DND-41 (cell line): ENCODE measurements around the gene ANKRD39.

Source experiments
- ATAC-seq: fragments of 200-7000 bp; cut with Tn5 transposase; 3 replicates; pipeline ENCODE4 v1.9.1; 2021; ENCODE audit warnings: low read depth; ENCODE audit not compliant: insufficient read depth
- DNase-seq: peaks from one replicate; pipeline ENCODE4 v3.0.0-alpha.2; 2020
- H2AFZ ChIP-seq: 2 replicates; pipeline ENCODE4 v1.6.0; 2012; ENCODE audit warnings: low read depth, low read length
- H3K27ac ChIP-seq: 2 replicates; pipeline ENCODE4 v1.5.1; 2012; ENCODE audit warnings: low read length, inconsistent platforms
- H3K27me3 ChIP-seq: fragments of 200-600 bp; sonication (generic); 2 replicates; pipeline ENCODE4 v1.6.0; 2012; ENCODE audit warnings: low read length, mild to moderate bottlenecking, inconsistent platforms; ENCODE audit not compliant: insufficient read depth, poor library complexity
- H3K36me3 ChIP-seq: 2 replicates; pipeline ENCODE4 v1.5.1; 2012; ENCODE audit warnings: low read length, inconsistent platforms; ENCODE audit not compliant: insufficient read depth
- H3K4me1 ChIP-seq: 2 replicates; pipeline ENCODE4 v1.5.1; 2012; ENCODE audit warnings: mild to moderate bottlenecking, low read length; ENCODE audit not compliant: insufficient read depth
- H3K4me2 ChIP-seq: 2 replicates; pipeline ENCODE4 v1.6.0; 2012; ENCODE audit warnings: mild to moderate bottlenecking, moderate library complexity, low read length, inconsistent platforms; ENCODE audit not compliant: insufficient read depth
- H3K4me3 ChIP-seq, 2 experiments: fragments of 200-600 bp in 1 of 2; shearing (Covaris generic) in 1 of 2; 2 replicates each; pipeline ENCODE4 v1.5.1; 2012 to 2016; ENCODE audit warnings: inconsistent platforms in 2 of 2, low read length in 2 of 2, mild to moderate bottlenecking in 2 of 2, low read depth in 1 of 2, moderate library complexity in 1 of 2
- H3K79me2 ChIP-seq: 2 replicates; pipeline ENCODE4 v1.6.0; 2012; ENCODE audit warnings: low read length, inconsistent platforms; ENCODE audit not compliant: insufficient read depth
- H3K9ac ChIP-seq: 2 replicates; pipeline ENCODE4 v1.6.0; 2012; ENCODE audit warnings: low read depth, mild to moderate bottlenecking, inconsistent platforms, low read length, moderate library complexity
- H3K9me3 ChIP-seq: 2 replicates; pipeline ENCODE4 v1.5.1; 2012; ENCODE audit warnings: low read length, moderate library complexity, mild to moderate bottlenecking, inconsistent platforms; ENCODE audit not compliant: insufficient read depth, severe bottlenecking
- H4K20me1 ChIP-seq: 2 replicates; pipeline ENCODE4 v1.6.0; 2012; ENCODE audit warnings: low read length; ENCODE audit not compliant: insufficient read depth
- CTCF ChIP-seq: IDR thresholded peaks from 2 replicates; pipeline ENCODE4 v1.5.1; 2012; ENCODE audit warnings: borderline replicate concordance, low read length, moderate library complexity, mild to moderate bottlenecking; ENCODE audit not compliant: poor library complexity, severe bottlenecking; ENCODE audit errors: extremely low read depth
- EZH2 ChIP-seq: IDR thresholded peaks from 3 replicates; pipeline ENCODE4 v1.6.1; 2012; ENCODE audit warnings: borderline replicate concordance, low read depth, mild to moderate bottlenecking, moderate library complexity, low read length, inconsistent platforms; ENCODE audit not compliant: severe bottlenecking

ANKRD39 gene

GRCh38 chr2:96838345-96839292, 19.2 kb downstream of the ANKRD39 start:
- H3K27ac ChIP-seq = no peak overlapping the region
- ATAC-seq (no peak), DNase-seq (no peak)
- H3K4me1 ChIP-seq = no peaks in the 10 kb centered on the region
- no peaks in the 10 kb centered on the region for H3K79me2 ChIP-seq
- no peaks in the 10 kb centered on the region for H3K27me3 ChIP-seq
- peaks cover 13% of the 10 kb centered on the region for H4K20me1 ChIP-seq
- H3K9ac ChIP-seq = no peak overlapping the region
- H3K36me3 ChIP-seq = peaks cover 61% of the 10 kb centered on the region
- TF ChIP-seq EZH2 = no peak
- TF ChIP-seq CTCF = no peak
- H3K4me2 ChIP-seq = no peak overlapping the region
- no peaks in the 10 kb centered on the region for H3K9me3 ChIP-seq
- H3K4me3 ChIP-seq = no peak overlapping the region
- no peak overlapping the region for H2AFZ ChIP-seq

- no peak for DNase-seq
- no peaks in the 10 kb centered on the region for H3K27me3 ChIP-seq
- no peak for TF ChIP-seq EZH2
- no peak for TF ChIP-seq CTCF
- no peak overlapping the region for H3K4me2 ChIP-seq
- H3K27ac ChIP-seq = no peak overlapping the region; the same call in 1 of the 2 replicates
- no peak overlapping the region for H3K4me3 ChIP-seq
- H4K20me1 ChIP-seq = peaks cover 19% of the 10 kb centered on the region
- H3K79me2 ChIP-seq = no peaks in the 10 kb centered on the region
- no peak overlapping the region for H2AFZ ChIP-seq
- ATAC-seq = no peak
- peaks cover 68% of the 10 kb centered on the region for H3K36me3 ChIP-seq
- H3K9me3 ChIP-seq = no peaks in the 10 kb centered on the region
- H3K9ac ChIP-seq = no peak overlapping the region
- H3K4me1 ChIP-seq = no peaks in the 10 kb centered on the region
Observed at GRCh38 chr2:96837575-96837974, 20.2 kb downstream of the ANKRD39 start.

- no peak for ATAC-seq
- no peaks in the 10 kb centered on the region for H3K27me3 ChIP-seq
- no peak overlapping the region for H3K4me3 ChIP-seq
- H3K36me3 ChIP-seq = peaks cover 83% of the 10 kb centered on the region
- peaks cover 30% of the 10 kb centered on the region for H4K20me1 ChIP-seq
- no peak for DNase-seq
- no peak for TF ChIP-seq EZH2
- TF ChIP-seq CTCF = no peak
- no peaks in the 10 kb centered on the region for H3K4me1 ChIP-seq
- no peak overlapping the region for H2AFZ ChIP-seq
- H3K9me3 ChIP-seq = no peaks in the 10 kb centered on the region
- H3K9ac ChIP-seq = no peak overlapping the region
- no peak overlapping the region for H3K4me2 ChIP-seq
- H3K79me2 ChIP-seq = no peaks in the 10 kb centered on the region
- no peak overlapping the region for H3K27ac ChIP-seq
Observed at GRCh38 chr2:96835830-96836229, 22.0 kb downstream of the ANKRD39 start.
